GM12892 (cell line): ENCODE data around the gene AQP4.
A peak's percentile ranks its signal among the peaks of the same experiment; 100 is the strongest.

Experiments
- DNase-seq: peaks from one replicate; pipeline ENCODE4 v3.0.0; 2011; ENCODE audit not compliant: insufficient read length
- FAIRE-seq: peaks from 2 replicates; lab custom pipeline; 2011; peaks lifted over from hg19 to GRCh38; lab: Jason Lieb, UNC
- POLR2A ChIP-seq: IDR thresholded peaks from 2 replicates; pipeline ENCODE4 v1.6.1; 2011; ENCODE audit warnings: low read depth, low read length, control low read depth
- POLR2AphosphoS5 ChIP-seq: IDR thresholded peaks from 2 replicates; pipeline ENCODE4 v1.6.1; 2011; ENCODE audit warnings: low read depth, low read length, control low read depth
- TAF1 ChIP-seq: IDR thresholded peaks from 2 replicates; pipeline ENCODE4 v1.6.1; 2011; ENCODE audit warnings: low read depth, mild to moderate bottlenecking, control low read depth, low read length, borderline replicate concordance

Gene AQP4

DNA sequence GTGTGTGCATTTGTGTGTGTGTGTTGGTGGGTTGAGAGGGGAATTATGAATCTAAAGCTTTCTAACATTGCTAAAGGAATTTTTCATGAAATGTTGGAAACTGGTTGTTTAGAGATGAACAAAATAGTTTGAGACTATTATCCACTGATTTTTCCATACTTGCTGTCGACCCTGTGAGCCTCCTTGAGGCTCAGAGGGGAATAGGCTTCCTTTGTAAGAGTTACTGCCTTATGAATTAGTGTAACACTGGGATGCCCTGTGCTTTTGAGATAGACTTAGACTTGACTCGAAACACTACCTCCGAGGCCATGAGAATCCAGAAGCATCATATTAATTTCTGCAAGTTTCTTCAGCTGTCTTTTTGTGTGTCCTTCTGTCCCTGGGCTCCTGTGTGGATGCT is 37.9 kb downstream of the AQP4 start:
- TF ChIP-seq POLR2AphosphoS5 (no peak), POLR2A (no peak), TAF1 (no peak)
- FAIRE-seq, result no peak
- no peak for DNase-seq

DNA sequence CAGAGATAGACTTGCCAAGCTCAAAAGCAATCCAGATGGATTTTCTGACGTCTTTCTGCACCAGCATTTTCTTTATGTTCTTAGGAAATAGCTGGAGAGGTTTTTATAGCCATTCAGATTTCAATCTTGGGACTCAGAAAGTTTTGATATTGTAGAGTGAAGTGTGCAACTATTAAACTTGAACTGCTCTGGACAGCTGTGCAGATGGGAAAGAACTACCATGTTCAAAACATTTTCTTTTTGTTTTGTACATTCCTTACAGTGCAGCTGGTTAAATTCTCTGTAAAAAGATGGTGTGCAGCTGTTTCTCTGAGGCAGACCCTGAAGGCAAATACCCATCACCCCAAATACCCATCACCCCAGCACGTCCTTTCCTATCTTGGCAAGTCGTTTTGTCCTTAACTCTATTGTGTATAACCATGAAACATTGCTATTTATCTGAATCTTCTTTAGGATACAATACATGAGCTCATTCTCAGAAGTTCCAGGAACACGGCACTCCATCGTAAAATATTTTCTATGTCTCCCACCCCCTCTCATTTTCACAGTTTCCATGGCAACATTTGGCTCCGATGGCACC is 38.8 kb downstream of the AQP4 start:
- TF ChIP-seq POLR2AphosphoS5 (no peak), POLR2A (no peak), TAF1 (no peak)
- DNase-seq, result no peak
- no peak for FAIRE-seq

DNA sequence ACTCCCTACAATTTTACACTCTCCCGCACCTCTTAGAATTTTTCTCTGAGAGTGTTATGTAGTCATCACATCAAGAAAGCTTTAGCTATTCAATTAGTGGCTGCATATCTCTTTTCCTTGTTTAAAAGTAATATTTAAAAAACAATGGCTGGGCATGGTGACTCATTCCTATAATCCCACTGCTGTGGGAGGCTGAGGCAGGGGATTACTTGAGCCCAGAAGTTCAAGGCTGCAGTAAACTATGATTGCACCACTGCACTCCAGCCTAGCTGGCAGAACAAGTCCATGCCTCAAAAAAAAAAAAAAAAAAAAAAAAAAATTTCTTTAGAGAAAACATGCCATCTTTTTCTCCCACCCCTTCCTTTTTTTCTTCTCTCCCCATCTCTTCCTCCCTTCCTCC is 44.3 kb downstream of the AQP4 start:
- FAIRE-seq, result no peak

DNA sequence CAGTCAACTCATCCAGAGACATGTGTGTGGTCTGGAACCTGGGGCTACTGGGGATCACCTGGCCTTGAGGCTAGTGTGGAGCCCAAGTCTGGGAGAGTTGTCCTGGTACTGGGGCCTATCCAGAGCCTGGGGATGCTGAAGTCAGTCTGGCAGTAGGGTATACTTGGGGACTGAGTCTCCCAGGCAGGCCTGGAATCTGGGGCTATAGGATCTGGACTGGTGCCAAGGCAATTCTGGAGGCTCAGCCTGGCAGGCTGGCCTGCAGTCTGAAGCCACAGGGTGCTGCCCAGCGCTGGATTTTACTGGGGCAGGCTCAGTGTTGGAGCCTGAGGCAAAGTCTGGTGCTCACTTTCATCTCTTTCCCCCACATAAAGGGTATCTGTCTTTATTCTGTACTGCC is 46.5 kb downstream of the AQP4 start:
- FAIRE-seq (no peak), DNase-seq (no peak)
- TF ChIP-seq TAF1 (no peak), POLR2AphosphoS5 (no peak), POLR2A (no peak)

More for the DNA sequence above, 44.3 kb downstream of the AQP4 start:
- DNase-seq, result no peak
- TF ChIP-seq POLR2A, result no peak
- TF ChIP-seq POLR2AphosphoS5, result no peak
- TF ChIP-seq TAF1, result no peak

DNA sequence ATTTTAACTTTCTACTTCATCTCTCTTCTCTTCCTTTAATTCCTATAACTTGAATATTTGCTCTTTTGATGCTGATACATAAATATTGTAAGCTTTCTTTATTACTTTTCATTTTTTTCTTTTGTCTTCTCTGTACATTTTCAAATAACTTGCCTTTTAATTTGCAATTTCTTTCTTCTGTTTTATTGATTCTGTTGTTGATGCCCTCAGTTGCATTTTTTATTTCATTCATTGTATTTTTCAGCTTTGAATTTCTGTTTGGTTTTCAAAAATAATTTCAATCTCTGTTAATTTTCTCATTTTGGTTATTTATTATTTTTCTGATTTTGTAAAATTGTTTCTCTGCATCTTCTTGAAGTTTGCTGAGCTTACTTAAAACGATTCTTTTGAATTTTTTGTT is 47.0 kb downstream of the AQP4 start:
- TF ChIP-seq POLR2A (no peak), POLR2AphosphoS5 (no peak), TAF1 (no peak)
- no peak for FAIRE-seq
- DNase-seq, result no peak

DNA sequence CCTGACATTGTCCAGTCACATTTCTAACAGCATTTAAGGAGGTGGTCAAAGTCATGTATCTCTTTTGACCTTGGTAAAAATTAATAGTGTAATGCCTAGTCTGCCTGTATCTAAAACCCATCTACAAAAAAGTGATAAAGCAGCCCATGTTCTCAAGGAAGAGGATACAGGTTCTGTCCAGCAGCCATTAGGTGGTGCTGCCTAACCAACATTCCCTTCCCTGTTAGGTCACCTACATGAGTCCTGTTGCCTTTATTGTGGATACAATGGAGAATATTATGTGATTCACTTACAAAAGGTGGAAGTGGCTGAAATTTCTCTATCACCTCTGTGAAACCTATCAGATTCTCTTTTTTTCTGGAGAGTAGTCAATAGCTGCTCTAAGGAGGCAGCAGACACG is 52.5 kb downstream of the AQP4 start:
- FAIRE-seq (peak; percentile 85), DNase-seq (no peak)
- TF ChIP-seq TAF1 (no peak), POLR2A (no peak), POLR2AphosphoS5 (no peak)

DNA sequence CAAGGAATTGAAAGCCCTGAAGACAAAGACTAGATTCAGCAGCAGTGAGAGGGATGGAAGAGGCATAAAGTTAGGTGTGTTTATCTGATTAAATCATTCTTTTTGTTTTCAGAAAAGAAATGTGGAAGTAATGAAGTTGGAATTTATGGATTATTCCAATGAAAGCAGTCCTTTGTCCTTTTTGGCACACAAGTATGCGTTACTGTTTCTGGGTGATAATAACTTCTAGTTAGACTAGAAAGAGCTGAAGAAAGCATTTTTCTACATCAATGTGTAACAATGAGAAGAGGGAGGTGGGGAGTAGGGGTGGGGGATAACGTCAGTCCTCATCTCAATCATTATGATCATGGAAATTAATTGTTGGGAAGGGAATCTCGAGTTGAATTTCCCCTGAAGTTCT is 53.0 kb downstream of the AQP4 start:
- no peak for TF ChIP-seq TAF1
- TF ChIP-seq POLR2A, result no peak
- no peak for TF ChIP-seq POLR2AphosphoS5
- FAIRE-seq, result no peak

DNA sequence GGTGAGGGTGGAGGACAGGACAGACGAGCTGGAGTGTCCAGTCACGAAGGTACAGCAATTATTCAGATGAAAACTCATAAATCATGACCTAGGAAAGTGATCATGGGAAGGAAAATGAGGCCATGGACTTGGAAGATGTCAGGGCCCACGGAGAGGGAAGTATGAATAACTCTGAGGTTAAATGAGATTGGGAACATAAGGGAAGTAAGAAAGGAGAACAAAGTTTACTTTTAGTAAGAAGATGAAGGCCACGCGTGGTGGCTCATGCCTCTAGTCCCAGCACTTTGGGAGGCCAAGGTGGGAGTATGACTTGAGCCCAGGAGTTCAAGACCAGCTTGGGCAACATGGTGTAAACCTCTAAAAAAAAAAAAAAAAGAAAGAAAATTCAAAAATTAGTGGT is 56.2 kb downstream of the AQP4 start:
- no peak for FAIRE-seq

More for the DNA sequence above, 53.0 kb downstream of the AQP4 start:
- DNase-seq, result no peak

DNA sequence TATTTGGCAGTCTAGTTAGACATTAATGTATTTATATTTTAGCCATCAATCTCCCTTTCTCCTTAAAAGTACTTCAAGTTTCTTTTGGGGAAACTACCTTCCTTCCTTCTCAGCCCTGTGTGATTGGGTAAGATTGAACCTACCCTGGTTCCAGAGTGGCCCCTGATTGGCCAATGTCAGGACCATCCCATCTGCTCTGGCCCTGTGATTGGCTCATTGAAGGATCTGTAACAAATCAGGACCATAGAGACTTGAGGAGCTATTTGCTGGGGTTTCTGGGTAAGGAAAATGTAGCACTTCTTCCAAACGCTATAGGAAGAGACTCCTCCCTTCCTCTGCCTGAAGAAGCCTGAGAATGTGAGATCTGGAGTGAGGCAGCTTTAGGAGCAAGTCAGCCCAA is 59.3 kb downstream of the AQP4 start:
- no peak for FAIRE-seq
- DNase-seq, result no peak
- TF ChIP-seq POLR2AphosphoS5 (no peak), POLR2A (no peak), TAF1 (no peak)

More for the DNA sequence above, 56.2 kb downstream of the AQP4 start:
- no peak for TF ChIP-seq TAF1
- TF ChIP-seq POLR2AphosphoS5, result no peak
- TF ChIP-seq POLR2A, result no peak
- DNase-seq, result no peak

DNA sequence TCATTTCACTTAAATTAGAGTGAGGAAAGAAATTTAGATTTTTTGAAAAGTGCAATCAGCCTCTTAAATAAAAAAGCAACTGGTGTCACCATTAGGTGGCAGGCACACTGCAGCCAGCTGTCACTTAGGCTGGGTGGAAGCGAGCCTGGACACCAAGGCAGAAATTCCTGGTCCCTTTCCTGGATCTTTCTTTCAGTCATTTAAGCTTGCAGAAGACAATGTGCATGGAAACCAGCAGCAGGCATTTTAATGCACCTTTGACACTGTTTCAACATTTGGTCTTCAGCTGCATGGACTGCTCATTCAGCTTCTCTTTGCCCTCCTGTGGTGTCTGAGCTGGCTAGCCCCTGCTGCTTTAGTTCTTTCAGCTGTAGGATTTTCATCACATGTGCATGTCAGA is 61.0 kb downstream of the AQP4 start:
- TF ChIP-seq POLR2A (no peak), POLR2AphosphoS5 (no peak), TAF1 (no peak)
- FAIRE-seq (no peak), DNase-seq (no peak)

DNA sequence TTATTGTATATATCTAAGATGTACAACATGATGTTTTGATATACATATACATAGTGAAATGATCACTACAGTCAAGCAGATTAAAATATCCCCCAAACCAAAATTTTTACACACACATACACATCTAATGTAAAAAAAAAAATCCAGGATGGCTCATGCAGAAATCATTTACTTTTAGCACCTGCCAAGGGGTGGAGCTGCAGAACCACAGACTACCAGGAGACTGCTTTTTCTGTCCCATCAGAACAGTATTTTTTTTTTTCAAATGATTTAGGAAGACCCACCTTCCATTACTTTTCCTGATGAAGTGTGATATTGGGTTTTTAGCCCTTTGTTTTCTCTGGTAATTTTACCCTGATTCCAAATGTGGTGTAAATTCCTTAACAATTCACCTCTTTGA is 61.9 kb downstream of the AQP4 start:
- DNase-seq (no peak), FAIRE-seq (no peak)
- no peak for TF ChIP-seq TAF1
- no peak for TF ChIP-seq POLR2A
- TF ChIP-seq POLR2AphosphoS5, result no peak

DNA sequence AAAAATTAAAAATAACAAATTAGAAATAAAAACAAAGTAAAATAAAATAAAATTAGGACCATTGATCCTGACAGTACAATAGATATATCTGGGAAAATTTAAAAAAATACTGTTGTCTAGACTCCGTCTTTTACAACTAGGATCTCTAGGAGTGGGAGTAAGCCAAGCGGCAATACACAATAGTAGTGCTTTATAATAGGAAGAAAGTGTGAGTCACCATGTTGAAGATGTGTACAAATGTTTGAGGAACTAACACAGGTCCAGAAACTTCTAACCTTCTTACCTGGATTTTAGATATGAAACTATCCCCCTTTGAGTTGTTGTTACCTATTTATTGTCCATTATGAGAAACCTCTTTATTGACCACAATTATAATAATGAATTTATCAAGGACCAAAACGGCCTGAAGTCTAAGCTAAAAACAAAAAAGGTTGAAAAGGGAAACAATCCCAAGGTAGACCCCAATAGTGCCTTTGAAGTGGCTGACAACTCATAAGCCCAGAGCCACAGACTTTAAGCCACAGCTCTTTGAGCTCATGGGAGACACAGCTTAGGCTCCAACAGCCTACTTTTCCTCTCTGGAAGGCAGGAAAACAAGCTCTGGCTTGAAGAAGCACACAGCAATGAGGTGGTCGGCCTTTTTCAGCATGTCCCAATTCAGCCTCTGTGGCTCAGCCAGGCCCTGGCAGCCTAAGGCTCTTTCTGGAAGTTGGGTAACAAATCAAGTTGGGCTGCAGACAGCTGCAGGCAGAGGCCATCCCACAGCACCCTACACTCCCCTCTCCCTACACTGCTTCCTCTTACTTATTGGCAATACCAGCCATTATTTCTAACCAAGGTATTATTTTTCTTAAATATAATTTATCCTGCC is 62.9 kb downstream of the AQP4 start:
- DNase-seq (no peak), FAIRE-seq (no peak)
- TF ChIP-seq TAF1 (no peak), POLR2AphosphoS5 (no peak), POLR2A (no peak)
